Inflammatory macrophage treated with lipopolysaccharide for 1 hour (primary cell): ENCODE results near the gene TBC1D16.

Source experiments
- DNase-seq, 2 donors: peaks; one replicate each; pipeline ENCODE4 v3.0.0-alpha.2; 2020 to 2022

The TBC1D16 gene

GRCh38 chr17:79987187-79987934, 48.3 kb downstream of the TBC1D16 start:
- no peak for DNase-seq

- DNase-seq, result no peak
Observed at GRCh38 chr17:79986411-79987186, 49.1 kb downstream of the TBC1D16 start.

- no peak for DNase-seq
Observed at GRCh38 chr17:79985943-79986391, 49.7 kb downstream of the TBC1D16 start.

GRCh38 chr17:79985361-79985942, 50.2 kb downstream of the TBC1D16 start:
- DNase-seq, result no peak

- DNase-seq, result no peak
Observed at GRCh38 chr17:79984877-79985276, 50.8 kb downstream of the TBC1D16 start.

- no peak for DNase-seq
Observed at GRCh38 chr17:79984045-79984840, 51.4 kb downstream of the TBC1D16 start.

- peak; percentile 20 to 42 for DNase-seq
Observed at GRCh38 chr17:79983456-79983855, 52.2 kb downstream of the TBC1D16 start.

- DNase-seq, result no peak
Observed at GRCh38 chr17:79982986-79983385, 52.7 kb downstream of the TBC1D16 start.

- DNase-seq, result no peak
Observed at GRCh38 chr17:79981661-79982101, 54.0 kb downstream of the TBC1D16 start.

GRCh38 chr17:79981090-79981489, 54.6 kb downstream of the TBC1D16 start:
- DNase-seq, result no peak

GRCh38 chr17:79980246-79981043, 55.2 kb downstream of the TBC1D16 start:
- no peak for DNase-seq

- DNase-seq, result no peak
Observed at GRCh38 chr17:79979816-79980215, 55.9 kb downstream of the TBC1D16 start.

- no peak for DNase-seq
Observed at GRCh38 chr17:79979221-79979741, 56.4 kb downstream of the TBC1D16 start.

GRCh38 chr17:79978548-79978855, 57.2 kb downstream of the TBC1D16 start:
- DNase-seq, result no peak

GRCh38 chr17:79977708-79978547, 57.7 kb downstream of the TBC1D16 start:
- no peak for DNase-seq

GRCh38 chr17:79977161-79977631, 58.5 kb downstream of the TBC1D16 start:
- no peak for DNase-seq

GRCh38 chr17:79976451-79976850, 59.2 kb downstream of the TBC1D16 start:
- no peak for DNase-seq

- DNase-seq, result no peak
Observed at GRCh38 chr17:79975498-79976134, 60.1 kb downstream of the TBC1D16 start.

GRCh38 chr17:79974566-79975497, 60.8 kb downstream of the TBC1D16 start:
- no peak for DNase-seq
